GM21447 (cell line): ENCODE data around the gene MED13L.
"Not testable (repeated sequence)": the region's sequence is repeated elsewhere in the genome, so short reads cannot be mapped to it uniquely, and the experiment has no call there.

ENCODE experiments used
- ATAC-seq: cut with Tn5 transposase; IDR thresholded peaks from one replicate; pipeline ENCODE4 v1.9.1; 2021; ENCODE audit not compliant: unreplicated experiment

MED13L gene

GRCh38 chr12:116136340-116136739 lies 141.2 kb downstream of the MED13L start:
- ATAC-seq = no peak

- ATAC-seq = no peak
These were observed 142.1 kb downstream of the MED13L start for GRCh38 chr12:116135209-116135930.

- ATAC-seq = no peak
These were observed 143.8 kb downstream of the MED13L start for GRCh38 chr12:116133636-116134214.

- ATAC-seq = no peak
These were observed 144.3 kb downstream of the MED13L start for GRCh38 chr12:116133149-116133548.

GRCh38 chr12:116131987-116132386 lies 145.5 kb downstream of the MED13L start:
- not testable (repeated sequence) for ATAC-seq

GRCh38 chr12:116131176-116131575 lies 146.3 kb downstream of the MED13L start:
- no peak for ATAC-seq

- ATAC-seq = no peak
These were observed 147.1 kb downstream of the MED13L start for GRCh38 chr12:116130431-116130830.

- ATAC-seq = no peak
These were observed 148.7 kb downstream of the MED13L start for GRCh38 chr12:116128779-116129178.

- no peak for ATAC-seq
These were observed 149.6 kb downstream of the MED13L start for GRCh38 chr12:116127859-116128258.

GRCh38 chr12:116126610-116127009 lies 150.9 kb downstream of the MED13L start:
- no peak for ATAC-seq

GRCh38 chr12:116125956-116126566 lies 151.4 kb downstream of the MED13L start:
- no peak for ATAC-seq

- ATAC-seq = no peak
These were observed 152.4 kb downstream of the MED13L start for GRCh38 chr12:116125084-116125483.

GRCh38 chr12:116123451-116124258 lies 153.8 kb downstream of the MED13L start:
- ATAC-seq = peak; percentile 80

- ATAC-seq = no peak
These were observed 154.9 kb downstream of the MED13L start for GRCh38 chr12:116122628-116123027.

GRCh38 chr12:116121453-116121871 lies 156.0 kb downstream of the MED13L start:
- ATAC-seq = no peak

- no peak for ATAC-seq
These were observed 160.7 kb downstream of the MED13L start for GRCh38 chr12:116116650-116117424.

- no peak for ATAC-seq
These were observed 163.9 kb downstream of the MED13L start for GRCh38 chr12:116113398-116114130.

- no peak for ATAC-seq
These were observed 170.6 kb downstream of the MED13L start for GRCh38 chr12:116106870-116107269.

GRCh38 chr12:116104167-116104767 lies 173.2 kb downstream of the MED13L start:
- ATAC-seq = no peak

- no peak for ATAC-seq
These were observed 175.5 kb downstream of the MED13L start for GRCh38 chr12:116101991-116102390.
